HG03175 (cell line): Measurements from ENCODE around the gene FOXD3.
A peak's percentile ranks its signal among the peaks of the same experiment; 100 is the strongest.

Source experiments
- ATAC-seq: cut with Tn5 transposase; IDR thresholded peaks from one replicate; pipeline ENCODE4 v1.9.1; 2021; ENCODE audit warnings: mild to moderate bottlenecking, moderate library complexity; ENCODE audit not compliant: unreplicated experiment

Gene FOXD3

GRCh38 chr1:63322114-63322943 is at the start of gene FOXD3:
FOXD3 (plus strand) TSS chr1:63322567; CDS start chr1:63323059, 492 bp downstream.
- ATAC-seq: peak; percentile 36

- no peak for ATAC-seq
These were observed 49.6 kb upstream of the FOXD3 start for GRCh38 chr1:63272811-63273210.

DNA sequence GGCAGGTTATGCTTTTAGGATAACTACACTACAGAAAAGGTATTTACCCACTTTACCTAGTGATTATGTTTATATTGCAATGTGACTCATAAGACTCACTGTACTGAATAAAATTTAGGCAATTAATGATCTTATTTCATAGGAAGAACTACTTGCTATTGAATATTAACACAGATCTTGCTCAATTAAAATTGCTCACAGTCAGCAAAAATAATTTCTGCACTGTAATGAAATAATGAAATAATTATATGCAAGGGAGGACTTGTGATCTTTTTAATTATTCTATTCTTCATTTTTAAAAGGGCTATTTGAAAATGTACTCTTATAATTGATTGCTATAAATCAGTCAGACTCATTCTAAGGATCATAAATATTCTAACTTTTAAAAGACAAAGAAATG is 48.0 kb upstream of the FOXD3 start:
- no peak for ATAC-seq

GRCh38 chr1:63274979-63275378 is 47.4 kb upstream of the FOXD3 start:
- ATAC-seq: no peak

- ATAC-seq: no peak
These were observed 45.7 kb upstream of the FOXD3 start for GRCh38 chr1:63276624-63277023.

GRCh38 chr1:63277195-63278192 is 44.9 kb upstream of the FOXD3 start:
- ATAC-seq: no peak

DNA sequence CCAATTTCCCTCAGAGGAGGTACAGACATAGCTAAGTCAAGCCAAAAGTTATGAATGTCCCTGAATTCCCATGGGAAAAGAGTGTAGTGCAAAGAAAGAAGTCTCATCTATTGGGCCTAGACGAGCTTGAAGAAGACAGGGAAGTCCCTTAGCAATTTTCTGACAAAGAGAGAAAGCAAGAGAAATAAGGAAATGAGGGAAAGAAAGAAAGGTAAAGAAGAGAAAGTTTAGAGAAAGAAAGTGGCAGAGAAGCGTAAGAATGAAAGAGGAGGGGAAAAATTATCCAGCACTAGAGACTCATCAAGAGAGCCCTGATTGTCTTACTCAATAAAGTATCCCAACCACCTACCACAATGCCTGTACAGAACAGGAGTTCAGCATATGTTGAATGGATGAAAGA is 40.6 kb upstream of the FOXD3 start:
- ATAC-seq: no peak

DNA sequence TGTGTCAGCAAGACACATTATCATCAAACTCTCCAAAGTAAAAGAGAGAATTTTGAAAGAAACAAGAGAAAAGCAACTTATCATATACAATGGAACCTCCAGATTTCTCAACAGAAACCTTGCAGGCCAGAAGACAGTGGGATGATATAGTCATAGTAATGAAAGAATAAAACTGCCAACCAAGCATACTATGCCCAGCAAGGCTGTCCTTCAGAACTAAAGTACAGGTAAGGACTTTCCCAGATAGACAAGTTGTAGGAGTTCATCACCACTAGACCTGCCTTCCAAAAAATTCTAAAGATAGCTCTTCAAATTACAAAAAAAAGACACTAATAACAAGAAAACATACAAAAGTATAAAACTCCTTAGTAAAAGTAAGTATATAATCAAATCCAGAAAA is 33.2 kb upstream of the FOXD3 start:
- no peak for ATAC-seq

- no peak for ATAC-seq
These were observed 27.4 kb upstream of the FOXD3 start for GRCh38 chr1:63294803-63295594.

DNA sequence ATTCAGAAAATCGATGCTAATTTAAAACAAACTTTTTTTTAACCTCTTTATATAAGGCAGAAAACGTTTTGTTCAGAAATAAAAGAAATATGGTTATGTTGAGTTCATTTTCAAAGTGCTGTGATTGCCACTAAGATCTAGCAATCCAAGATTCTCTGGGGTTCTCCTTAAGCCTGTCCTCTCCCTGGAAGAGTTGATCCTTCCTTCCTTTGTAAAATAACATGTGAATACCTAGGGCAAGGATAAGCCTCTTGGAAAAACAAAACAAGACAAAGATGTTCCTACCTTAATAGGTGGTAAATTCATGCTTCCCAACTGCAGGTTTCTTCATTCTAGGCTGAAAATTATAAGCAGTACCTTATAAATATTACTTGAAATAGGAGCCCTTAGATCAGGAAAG is 18.0 kb upstream of the FOXD3 start:
- no peak for ATAC-seq

DNA sequence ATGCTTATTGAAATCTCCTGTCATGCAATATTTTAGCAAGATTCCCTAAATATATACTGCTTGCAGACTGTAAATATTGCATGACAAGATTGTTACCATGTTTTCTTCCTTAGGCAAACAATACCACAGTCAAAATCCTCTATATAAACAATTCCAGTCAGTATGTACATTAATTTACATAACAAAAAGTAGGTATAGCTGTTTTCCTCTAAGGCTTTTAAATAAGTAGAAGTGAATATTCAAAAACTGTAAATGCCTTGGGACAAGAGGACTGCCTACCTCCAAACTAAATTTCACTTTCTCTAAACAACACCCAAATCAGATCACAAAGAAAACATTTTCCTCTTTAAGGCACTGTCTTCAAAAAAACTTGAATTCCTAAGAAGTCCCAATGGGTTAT is 17.3 kb upstream of the FOXD3 start:
- ATAC-seq: no peak

- ATAC-seq: no peak
These were observed 15.1 kb upstream of the FOXD3 start for GRCh38 chr1:63307196-63307794.

DNA sequence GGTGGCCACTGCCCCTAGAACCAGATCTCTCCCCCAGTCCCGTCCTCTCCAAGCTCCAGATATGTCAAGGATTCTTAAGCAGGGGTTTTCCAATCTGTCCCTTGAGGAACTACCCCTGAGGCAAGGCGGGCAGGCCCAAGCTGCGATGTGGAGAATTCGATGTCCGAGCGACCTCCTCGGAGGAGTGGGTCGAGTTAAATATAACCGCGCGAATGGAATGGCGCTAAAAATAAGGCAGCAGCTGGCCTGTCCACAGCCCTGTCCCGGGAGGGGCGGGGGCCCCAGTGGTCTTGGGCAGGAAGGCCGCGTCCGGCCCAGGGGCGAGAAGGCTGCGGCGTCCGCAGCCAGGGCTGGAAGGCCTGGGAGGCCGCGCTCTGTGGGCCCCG is 5.8 kb upstream of the FOXD3 start:
- no peak for ATAC-seq

DNA sequence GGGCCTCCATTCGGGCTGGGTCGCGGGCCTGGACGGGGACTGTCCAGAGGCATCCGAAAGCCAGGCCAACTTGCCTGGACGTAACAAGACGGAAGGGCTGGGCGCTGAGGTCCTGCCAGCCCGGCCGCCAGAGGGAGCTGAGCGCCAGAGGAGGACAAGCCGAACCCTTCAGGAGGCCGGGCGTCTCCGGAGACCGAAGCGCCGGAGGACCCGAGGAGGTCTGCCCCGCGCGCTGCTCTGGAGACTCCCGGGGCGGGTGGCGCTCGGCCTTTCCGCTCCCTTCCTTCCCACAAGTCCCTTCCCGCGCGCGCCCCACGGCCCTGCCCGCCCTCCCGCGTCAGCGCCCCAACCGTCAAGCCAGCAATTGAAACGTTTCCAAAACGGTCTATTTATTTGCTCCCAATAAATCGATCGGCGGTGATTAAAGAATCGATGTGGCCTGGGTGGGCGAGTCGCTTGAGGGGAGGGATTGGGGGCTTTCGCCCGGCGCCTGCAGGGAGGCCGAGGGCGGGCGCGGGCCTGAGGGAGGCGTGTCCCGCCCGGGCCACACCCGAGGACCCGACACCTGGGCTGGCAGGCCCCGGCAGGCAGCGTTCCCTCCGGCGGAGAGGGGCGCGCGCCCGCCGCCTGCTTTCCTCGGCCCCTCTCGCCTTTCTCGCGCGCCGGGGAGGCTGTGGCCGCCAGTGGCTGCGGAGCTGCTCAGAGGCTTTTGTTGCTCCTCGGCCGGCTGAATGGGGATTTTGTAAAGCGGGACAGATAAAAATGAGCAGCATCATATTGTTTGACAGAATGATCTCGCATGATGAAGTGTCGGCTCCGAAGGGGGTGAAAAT is 5.2 kb upstream of the FOXD3 start:
- peak; percentile 69 for ATAC-seq

GRCh38 chr1:63317817-63318152 is 4.6 kb upstream of the FOXD3 start:
- no peak for ATAC-seq

DNA sequence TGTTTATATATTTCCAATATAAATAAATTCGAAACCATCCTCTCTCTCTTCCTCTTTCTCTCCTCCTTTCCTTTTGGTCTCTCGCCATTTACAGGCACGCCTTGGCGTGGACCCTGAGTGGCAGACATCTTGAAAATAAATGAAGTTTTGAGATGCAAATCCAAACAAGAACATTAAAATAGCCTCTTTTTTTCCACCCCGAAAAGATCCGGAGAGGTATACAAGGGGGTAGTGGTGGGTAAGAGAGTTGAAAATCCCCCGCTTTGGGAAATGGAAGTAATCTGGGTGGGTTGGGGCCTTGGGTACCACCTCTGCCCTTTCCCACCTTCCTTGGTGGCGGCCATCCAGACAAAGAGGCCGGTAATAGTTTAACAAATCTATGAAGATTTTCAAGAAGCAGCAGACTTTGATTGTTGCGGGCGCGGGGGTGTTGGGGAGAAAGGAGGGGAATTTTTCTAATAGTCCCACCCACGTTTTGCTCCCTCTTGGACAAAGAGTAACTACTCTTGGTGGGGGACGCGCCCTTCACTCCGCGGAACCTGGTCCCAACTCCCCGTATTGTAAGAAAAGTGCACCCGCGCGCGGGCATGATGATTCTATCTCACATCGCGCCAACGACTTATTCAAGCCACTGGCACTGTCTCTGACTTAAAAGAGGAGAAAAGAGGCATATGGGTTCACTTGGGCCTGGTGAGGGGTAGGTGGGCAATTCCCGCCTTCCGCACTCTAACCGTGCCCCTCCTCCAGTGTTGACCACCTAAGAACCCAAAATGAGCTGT is 4.0 kb upstream of the FOXD3 start:
- ATAC-seq: no peak

DNA sequence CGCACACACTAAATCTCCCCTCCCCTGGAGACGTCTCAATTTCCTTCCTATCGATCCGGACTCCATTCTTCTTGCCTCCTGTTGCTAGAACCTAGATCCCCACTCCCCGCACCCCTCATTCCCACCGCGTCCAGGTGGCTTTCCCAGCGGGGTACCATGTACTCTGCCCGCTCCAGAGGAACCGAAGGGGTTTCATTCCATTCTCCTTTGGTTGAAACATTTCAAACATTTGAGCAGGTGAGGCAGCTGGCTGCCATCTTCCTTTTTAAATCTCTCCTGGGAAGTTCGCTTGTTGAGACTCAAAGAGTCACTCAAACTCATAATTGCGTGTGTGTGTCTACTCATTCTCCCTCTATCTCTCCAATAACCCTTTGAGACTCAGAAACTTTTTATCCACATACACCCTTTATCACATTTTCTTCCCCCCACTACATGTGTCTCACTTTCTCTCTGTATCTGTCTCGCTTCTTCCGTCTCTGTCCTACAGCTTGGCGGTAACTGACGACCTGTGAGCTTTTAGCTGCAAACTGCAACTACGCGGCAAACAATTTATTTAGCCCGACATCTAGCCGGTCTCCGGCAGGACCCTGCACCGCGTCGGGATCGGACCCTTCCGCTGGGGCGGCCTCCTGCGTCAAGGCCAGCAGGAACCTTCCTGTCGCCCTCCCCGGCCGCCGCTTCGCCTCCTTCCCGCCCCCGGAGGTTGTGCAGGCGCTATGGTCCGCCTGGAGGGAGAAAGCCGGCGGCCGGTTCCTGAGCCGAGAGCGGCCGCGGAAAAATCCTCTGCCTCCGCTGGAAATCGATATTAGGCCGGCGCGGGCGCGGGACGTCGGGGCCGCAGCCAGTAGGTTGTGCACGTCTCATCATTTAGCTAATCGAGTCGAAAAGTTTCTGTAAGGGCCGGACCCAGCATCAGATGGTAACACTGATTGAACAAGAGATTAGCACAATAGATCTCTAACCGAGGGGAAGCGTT is 3.0 kb upstream of the FOXD3 start:
- no peak for ATAC-seq
